GM12878 (cell line): Measurements from ENCODE around the gene E2F1.

ENCODE experiments used
- DPF2 ChIP-seq: fragments of 450-650 bp; IDR thresholded peaks from 2 replicates; pipeline ENCODE4 v1.6.1; 2017; ENCODE audit warnings: mild to moderate bottlenecking
- ESRRA ChIP-seq: IDR thresholded peaks from 2 replicates; pipeline ENCODE4 v1.6.1; 2012; ENCODE audit warnings: mild to moderate bottlenecking, low read length, improper control_type of control experiment
- EZH2 ChIP-seq: IDR thresholded peaks from 2 replicates; pipeline ENCODE4 v1.6.1; 2012; ENCODE audit warnings: low read depth, mild to moderate bottlenecking, control low read depth, inconsistent platforms, low read length, borderline replicate concordance; ENCODE audit not compliant: control insufficient read depth
- GABPA ChIP-seq: IDR thresholded peaks from 2 replicates; pipeline ENCODE4 v1.6.1; 2014; ENCODE audit warnings: antibody characterized with exemption, low read depth, mild to moderate bottlenecking, inconsistent platforms
- POLR2A ChIP-seq: IDR thresholded peaks from 2 replicates; pipeline ENCODE4 v1.6.1; 2011; ENCODE audit warnings: low read depth, mild to moderate bottlenecking, low read length
- RELA ChIP-seq: fragments of 450-650 bp; IDR thresholded peaks from 2 replicates; pipeline ENCODE4 v1.8.0; 2014; ENCODE audit warnings: borderline replicate concordance; ENCODE audit not compliant: partially characterized antibody
- TF ChIP-seq, protein P1 (sequence below), 3 experiments: IDR thresholded peaks in 2 of 3; conservative IDR thresholded peaks in 1 of 3; 2 replicates each; pipeline ENCODE4 v1.5.1; 2011; ENCODE audit warnings: low read depth in 3 of 3, low read length in 3 of 3, mild to moderate bottlenecking in 3 of 3, control low read depth in 2 of 3, moderate library complexity in 2 of 3, inconsistent platforms in 1 of 3, mixed read lengths in 1 of 3; ENCODE audit not compliant: control insufficient read depth in 2 of 3, insufficient read depth in 1 of 3; ENCODE audit errors: extremely low read depth in 1 of 3

DNA sequence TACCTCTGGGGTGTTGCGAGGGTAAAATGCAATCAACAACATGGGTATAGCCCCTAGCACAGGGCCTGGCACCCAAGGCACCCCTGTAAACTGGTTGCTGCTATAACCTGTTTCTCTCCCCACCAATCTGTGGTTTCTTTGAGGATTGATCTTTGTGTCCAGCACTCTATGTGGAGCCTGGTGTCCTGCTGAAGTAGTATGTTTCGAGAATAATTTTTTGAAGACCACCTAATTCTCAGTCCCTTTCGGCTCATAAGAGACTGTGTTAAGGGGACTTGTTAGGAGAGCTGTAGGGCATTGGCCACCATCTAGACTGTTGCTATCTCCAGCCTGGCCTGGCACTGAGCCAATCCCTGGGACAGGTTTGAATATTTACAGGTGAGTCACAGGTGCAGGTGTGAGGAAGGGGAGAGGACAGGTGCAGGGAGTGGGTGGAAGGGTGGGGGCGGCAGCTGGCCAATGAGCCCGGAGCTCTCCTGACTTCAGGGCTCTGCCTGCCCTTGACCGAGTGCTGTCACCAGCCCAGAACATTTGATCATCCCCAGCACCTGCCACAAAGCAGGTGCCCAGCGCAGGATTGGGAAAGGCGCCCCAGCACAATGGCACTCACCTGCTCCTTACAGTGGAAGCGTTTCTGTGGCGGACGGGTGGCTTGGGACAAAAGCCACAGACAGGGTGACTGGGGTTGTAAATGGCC lies 32.1 kb downstream of the E2F1 start:
- TF ChIP-seq RELA (no peak), DPF2 (no peak), POLR2A (no peak), EZH2 (no peak), ESRRA (no peak), GABPA (no peak)
- TF ChIP-seq, protein P1, sequence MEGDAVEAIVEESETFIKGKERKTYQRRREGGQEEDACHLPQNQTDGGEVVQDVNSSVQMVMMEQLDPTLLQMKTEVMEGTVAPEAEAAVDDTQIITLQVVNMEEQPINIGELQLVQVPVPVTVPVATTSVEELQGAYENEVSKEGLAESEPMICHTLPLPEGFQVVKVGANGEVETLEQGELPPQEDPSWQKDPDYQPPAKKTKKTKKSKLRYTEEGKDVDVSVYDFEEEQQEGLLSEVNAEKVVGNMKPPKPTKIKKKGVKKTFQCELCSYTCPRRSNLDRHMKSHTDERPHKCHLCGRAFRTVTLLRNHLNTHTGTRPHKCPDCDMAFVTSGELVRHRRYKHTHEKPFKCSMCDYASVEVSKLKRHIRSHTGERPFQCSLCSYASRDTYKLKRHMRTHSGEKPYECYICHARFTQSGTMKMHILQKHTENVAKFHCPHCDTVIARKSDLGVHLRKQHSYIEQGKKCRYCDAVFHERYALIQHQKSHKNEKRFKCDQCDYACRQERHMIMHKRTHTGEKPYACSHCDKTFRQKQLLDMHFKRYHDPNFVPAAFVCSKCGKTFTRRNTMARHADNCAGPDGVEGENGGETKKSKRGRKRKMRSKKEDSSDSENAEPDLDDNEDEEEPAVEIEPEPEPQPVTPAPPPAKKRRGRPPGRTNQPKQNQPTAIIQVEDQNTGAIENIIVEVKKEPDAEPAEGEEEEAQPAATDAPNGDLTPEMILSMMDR (IDR thresholded peaks at IDR 0.05 in 2 of 3, conservative IDR thresholded peaks at IDR 0.05 in 1 of 3; ENCODE audit: control insufficient read depth in 2 of 3, extremely low read depth in 1 of 3, insufficient read depth in 1 of 3, low read depth in 3 of 3, low read length in 3 of 3) = no peak
